Stimulated activated naive CD8-positive, alpha-beta T cell treated with anti-CD3 and anti-CD28 coated beads, Interleukin-15, amount 100 ng/mL, for 72 hours (primary cell): Measurements from ENCODE around the gene PRICKLE4.
"Not testable (repeated sequence)": the region's sequence is repeated elsewhere in the genome, so short reads cannot be mapped to it uniquely, and the experiment has no call there.

ENCODE experiments used
- ATAC-seq: fragments of 150-1000 bp; cut with Tn5 transposase; 2 replicates; pipeline ENCODE4 v1.10.0; 2021; ENCODE audit warnings: mild to moderate bottlenecking, moderate library complexity
- DNase-seq, 2 donors: peaks; one replicate each; pipeline ENCODE4 v3.0.0; 2021 to 2022
- H3K27ac Mint-ChIP-seq, 2 donors: one replicate each; pipeline ENCODE4 v1.8.0; 2022; ENCODE audit warnings: mild to moderate bottlenecking in 2 of 2, mixed read lengths in 2 of 2, moderate library complexity in 2 of 2
- H3K27me3 Mint-ChIP-seq: one replicate; pipeline ENCODE4 v1.8.0; 2022; ENCODE audit warnings: mixed read lengths
- H3K4me1 Mint-ChIP-seq: one replicate; pipeline ENCODE4 v1.8.0; 2022; ENCODE audit warnings: mild to moderate bottlenecking, mixed read lengths
- H3K4me3 Mint-ChIP-seq, 2 donors: one replicate each; pipeline ENCODE4 v1.8.0; 2022; ENCODE audit warnings: mild to moderate bottlenecking in 2 of 2, mixed read lengths in 2 of 2, moderate library complexity in 1 of 2
- H3K9me3 Mint-ChIP-seq, 2 donors: one replicate each; pipeline ENCODE4 v1.8.0; 2022; ENCODE audit warnings: mixed read lengths in 2 of 2

Gene PRICKLE4

DNA sequence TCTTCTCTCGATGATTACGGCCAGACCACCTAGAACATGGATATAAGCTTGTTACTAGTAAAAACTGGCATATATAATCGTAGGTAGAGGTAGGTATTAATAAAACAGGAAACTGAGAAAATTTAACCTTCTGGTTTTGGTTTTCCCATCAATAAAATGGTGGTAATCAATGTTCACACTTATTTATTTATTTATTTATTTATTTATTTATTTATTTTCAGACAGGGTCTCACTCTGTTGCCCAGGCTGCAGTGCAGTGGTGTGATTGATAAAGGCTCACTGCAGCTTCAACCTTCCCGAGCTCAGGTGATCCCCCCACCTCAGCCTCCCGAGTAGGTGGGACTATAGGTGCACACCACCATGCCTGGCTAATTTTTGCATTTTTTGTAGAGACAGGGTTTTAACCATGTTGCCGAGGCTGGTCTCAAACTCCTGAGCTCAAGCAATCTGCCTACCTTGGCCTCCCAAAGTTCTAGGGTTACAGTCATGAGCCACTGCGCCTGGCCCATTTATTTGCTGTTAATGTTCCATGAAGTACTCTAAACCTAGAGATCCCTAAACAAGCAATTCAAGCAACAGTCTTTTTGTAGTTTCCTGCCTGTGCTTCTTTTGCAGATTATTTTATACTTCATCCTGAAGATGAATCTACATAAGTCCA, 18.4 kb downstream of the PRICKLE4 start:
- Mint-ChIP-seq H3K27ac (peak overlapping the region in 1 of 2 donors; percentile 47), H3K9me3 (no peaks in the 10 kb centered on the region)
- no peak for DNase-seq

DNA sequence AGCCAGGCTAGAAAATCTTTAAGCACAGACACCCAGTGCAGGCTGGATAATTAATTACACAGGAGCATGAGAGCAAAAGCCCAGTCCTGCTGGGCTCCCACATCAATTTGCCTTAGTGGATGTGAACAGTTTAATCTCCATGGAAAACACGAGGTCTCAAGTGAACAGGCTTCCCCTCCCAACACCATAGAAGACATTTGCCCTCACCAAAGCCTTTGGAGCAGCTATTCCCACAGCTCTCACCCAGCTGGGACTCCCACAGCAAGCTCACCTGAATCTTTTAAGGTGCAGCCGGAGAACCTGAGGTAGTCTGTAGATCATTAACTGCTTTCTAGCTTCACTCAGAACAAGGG, 19.0 kb downstream of the PRICKLE4 start:
- Mint-ChIP-seq H3K27ac (no peak overlapping the region), H3K27me3 (no peaks in the 10 kb centered on the region), H3K4me3 (no peak overlapping the region), H3K4me1 (no peaks in the 10 kb centered on the region), H3K9me3 (no peaks in the 10 kb centered on the region)
- DNase-seq (no peak), ATAC-seq (no peak)

More for the DNA sequence above, 18.4 kb downstream of the PRICKLE4 start:
- Mint-ChIP-seq H3K4me1 (no peaks in the 10 kb centered on the region), H3K27me3 (no peaks in the 10 kb centered on the region), H3K4me3 (no peak overlapping the region)
- no peak for ATAC-seq

DNA sequence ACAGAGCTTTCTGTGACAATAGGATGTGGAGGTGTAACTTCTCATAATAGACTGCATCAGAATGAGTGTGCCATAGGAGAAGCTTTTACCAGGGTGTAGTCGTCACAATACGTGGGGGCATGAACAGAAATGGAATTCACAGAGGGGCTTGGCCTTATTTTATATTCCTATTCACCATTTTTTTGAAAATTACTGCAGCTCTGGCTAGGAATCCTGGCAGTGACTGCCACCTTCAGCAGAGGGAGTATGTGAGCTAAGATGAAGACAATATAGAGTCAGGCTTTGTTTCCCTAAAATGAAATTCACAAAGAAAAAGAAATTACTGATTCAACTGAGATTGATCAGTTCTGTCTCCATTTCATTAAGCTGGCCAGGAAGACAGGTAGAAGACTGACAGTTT, 20.8 kb downstream of the PRICKLE4 start:
- H3K27ac Mint-ChIP-seq: no peak overlapping the region
- no peak overlapping the region for H3K4me3 Mint-ChIP-seq

DNA sequence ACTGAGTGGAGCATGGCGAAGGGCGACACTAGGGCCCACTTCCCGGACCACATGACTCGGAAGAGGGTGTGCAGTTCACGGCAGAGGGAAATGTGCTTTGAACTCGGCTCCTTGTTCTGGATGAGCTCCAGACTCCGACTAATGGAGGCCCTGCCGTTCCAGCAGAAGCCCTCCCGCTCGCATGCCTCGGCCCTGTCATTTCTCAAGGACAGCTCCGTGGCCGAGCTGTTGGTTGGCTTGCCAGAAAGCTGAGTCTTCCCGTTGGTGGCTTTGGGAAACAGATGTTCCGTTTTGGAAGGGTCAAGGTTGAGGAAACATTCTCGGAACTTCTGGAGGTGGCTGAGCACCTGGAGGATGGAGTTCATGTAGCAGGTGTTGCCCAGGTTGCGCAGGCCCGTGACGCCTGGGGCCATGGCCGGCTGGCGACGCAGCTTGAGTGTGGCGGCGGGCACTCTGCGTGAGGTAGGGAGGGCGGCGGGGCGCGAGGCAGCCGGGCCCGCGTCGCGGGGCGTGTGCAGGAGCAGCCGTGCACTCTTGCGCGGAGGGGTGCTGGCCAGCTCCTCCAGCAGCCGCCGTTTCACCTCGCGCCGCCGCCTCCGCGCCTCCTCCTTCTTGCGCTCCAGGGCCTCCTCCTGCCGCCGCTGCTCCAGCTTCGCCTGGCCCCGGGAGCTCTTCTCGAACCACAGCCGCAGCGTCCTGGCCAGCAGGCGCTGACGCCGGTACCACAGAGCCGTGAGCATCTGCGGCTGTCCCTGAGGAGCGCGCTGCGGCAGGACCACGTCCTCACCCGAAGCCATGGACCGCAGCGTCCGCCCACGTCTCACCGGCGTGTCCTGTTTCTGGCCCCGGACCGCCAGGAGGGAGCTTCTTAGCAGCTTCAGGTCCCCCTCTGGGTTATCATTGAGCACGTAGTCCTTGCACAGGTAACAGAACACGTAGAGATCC, 25.5 kb downstream of the PRICKLE4 start:
- ATAC-seq (no peak), DNase-seq (no peak)
- no peaks in the 10 kb centered on the region for H3K27me3 Mint-ChIP-seq
- no peak overlapping the region for H3K4me3 Mint-ChIP-seq
- no peak overlapping the region for H3K27ac Mint-ChIP-seq
- no peaks in the 10 kb centered on the region for H3K4me1 Mint-ChIP-seq
- no peaks in the 10 kb centered on the region for H3K9me3 Mint-ChIP-seq

More for the DNA sequence above, 20.8 kb downstream of the PRICKLE4 start:
- DNase-seq: no peak
- H3K9me3 Mint-ChIP-seq: no peaks in the 10 kb centered on the region
- ATAC-seq: no peak
- no peaks in the 10 kb centered on the region for H3K4me1 Mint-ChIP-seq
- no peaks in the 10 kb centered on the region for H3K27me3 Mint-ChIP-seq

DNA sequence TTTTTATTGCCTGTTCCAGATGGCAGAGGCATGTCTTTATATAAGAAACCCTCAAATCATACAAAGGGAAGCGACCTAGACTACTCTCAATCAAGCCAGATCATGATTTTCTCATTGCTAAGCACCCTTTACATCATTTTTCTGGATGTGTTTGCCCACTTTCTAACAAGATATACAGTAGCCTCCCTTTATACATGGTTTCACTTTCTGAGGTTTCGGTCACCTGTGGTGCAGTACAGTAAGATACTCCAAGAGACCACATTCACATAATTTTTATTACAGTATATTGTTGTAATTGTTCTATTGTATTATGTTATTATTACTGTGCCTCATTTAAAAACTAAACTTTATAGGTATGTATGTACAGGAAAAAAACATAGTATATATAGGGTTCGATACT, 30.5 kb downstream of the PRICKLE4 start:
- Mint-ChIP-seq H3K4me1 (no peaks in the 10 kb centered on the region), H3K27me3 (no peaks in the 10 kb centered on the region), H3K4me3 (no peak overlapping the region), H3K27ac (no peak overlapping the region), H3K9me3 (no peaks in the 10 kb centered on the region)
- DNase-seq (no peak), ATAC-seq (no peak)

DNA sequence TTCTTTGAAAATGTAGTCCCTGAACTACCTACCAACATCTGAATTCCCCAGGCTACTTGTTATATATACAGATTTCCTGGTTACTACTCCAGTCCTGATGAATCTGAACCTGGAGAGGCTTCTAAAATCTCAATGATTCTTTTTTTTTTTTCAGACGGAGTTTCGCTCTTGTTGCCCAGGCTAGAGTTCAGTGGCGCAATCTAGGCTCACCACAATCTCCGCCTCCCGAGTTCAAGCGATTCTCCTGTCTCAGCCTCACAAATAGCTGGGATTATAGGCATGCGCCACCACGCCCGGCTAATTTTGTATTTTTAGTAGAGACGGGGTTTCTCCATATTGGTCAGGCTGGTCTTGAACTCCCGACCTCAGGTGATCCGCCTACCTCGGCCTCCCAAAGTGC, 31.4 kb downstream of the PRICKLE4 start:
- H3K27ac Mint-ChIP-seq, H3K9me3 Mint-ChIP-seq, H3K27me3 Mint-ChIP-seq, ATAC-seq, DNase-seq, H3K4me1 Mint-ChIP-seq, H3K4me3 Mint-ChIP-seq: not testable (repeated sequence)

DNA sequence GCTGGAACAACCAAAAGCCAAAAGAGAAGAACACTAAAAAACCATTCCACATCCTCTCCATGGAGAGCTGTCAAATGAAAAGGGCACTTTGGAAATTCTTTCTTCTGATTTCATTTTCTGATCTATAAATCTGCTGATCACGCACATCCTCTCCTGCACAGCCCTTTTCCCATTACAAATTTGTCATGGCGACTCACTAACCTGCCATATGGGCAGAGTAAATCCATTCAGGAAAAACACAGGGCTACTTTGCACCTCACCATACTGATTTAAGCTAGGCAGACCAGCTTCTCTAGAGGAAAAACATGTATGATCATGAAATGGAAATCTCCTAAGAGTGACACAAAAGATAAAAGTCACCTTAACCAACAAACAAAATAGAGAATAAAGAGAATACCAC, 32.9 kb downstream of the PRICKLE4 start:
- ATAC-seq (no peak), DNase-seq (no peak)
- Mint-ChIP-seq H3K27me3 (no peaks in the 10 kb centered on the region), H3K27ac (no peak overlapping the region), H3K9me3 (no peaks in the 10 kb centered on the region), H3K4me3 (no peak overlapping the region), H3K4me1 (no peaks in the 10 kb centered on the region)

DNA sequence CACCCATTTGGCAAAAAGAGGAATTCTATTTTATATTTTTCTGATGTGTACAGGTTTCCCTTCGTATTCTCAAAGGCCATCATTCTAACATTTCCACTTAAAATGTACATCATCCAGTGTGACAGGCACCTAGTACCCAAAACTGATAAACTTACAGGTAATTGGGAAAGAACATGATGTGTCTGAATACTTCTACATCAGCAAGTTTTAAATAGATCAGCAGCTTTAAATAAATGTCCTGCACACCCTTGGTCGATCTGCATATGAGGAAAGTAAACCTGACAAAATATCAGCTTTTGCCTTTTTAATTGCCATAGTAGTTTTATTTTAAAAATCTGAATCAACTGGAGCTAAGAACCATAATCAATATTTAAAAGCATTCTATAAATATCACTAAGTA, 33.4 kb downstream of the PRICKLE4 start:
- Mint-ChIP-seq H3K4me3 (no peak overlapping the region), H3K9me3 (no peaks in the 10 kb centered on the region), H3K27me3 (no peaks in the 10 kb centered on the region), H3K4me1 (no peaks in the 10 kb centered on the region), H3K27ac (no peak overlapping the region)
- DNase-seq: no peak
- ATAC-seq: no peak

DNA sequence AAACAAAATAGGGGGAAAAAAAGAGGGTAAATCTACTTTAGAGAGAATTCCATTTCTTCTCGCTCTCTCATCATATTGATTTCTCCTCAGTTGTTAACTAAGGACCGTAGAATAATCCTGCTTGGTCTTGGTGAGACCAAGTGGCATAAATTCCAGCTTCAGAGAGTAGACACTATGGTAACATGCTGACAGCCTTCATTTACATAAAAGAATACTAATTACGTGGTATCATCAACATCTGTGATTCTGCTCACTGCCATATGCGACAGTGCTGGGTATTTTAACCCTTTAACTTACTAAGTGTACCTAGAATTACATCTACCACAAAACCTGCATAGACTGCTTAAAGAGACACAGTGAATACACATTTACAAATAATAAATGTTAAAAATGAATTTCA, 34.0 kb downstream of the PRICKLE4 start:
- ATAC-seq: no peak
- Mint-ChIP-seq H3K4me1 (no peaks in the 10 kb centered on the region), H3K27ac (no peak overlapping the region), H3K4me3 (no peak overlapping the region), H3K27me3 (no peaks in the 10 kb centered on the region), H3K9me3 (no peaks in the 10 kb centered on the region)
- no peak for DNase-seq

DNA sequence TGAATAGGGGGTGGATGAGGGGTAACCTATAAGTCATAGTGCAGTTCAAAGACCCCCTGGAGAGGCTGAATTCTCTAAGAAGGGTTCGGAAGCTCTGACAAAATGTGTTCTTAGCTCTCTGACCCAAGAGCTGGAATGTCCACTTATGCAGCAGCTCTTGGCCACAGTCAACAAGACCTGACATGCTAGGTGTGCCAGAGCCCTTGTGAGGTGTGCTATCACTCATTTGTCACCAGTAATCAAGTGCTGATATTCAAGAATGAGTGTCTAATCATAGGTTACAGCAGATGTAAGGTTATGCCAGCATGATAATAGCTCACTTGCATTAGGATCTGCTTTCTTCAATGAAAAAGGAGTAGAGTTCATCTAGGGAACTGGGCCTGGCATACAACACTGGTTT, 35.0 kb downstream of the PRICKLE4 start:
- no peak overlapping the region for H3K27ac Mint-ChIP-seq
- ATAC-seq: no peak
- H3K27me3 Mint-ChIP-seq: no peaks in the 10 kb centered on the region
- no peaks in the 10 kb centered on the region for H3K4me1 Mint-ChIP-seq
- no peaks in the 10 kb centered on the region for H3K9me3 Mint-ChIP-seq
- no peak for DNase-seq
- no peak overlapping the region for H3K4me3 Mint-ChIP-seq

DNA sequence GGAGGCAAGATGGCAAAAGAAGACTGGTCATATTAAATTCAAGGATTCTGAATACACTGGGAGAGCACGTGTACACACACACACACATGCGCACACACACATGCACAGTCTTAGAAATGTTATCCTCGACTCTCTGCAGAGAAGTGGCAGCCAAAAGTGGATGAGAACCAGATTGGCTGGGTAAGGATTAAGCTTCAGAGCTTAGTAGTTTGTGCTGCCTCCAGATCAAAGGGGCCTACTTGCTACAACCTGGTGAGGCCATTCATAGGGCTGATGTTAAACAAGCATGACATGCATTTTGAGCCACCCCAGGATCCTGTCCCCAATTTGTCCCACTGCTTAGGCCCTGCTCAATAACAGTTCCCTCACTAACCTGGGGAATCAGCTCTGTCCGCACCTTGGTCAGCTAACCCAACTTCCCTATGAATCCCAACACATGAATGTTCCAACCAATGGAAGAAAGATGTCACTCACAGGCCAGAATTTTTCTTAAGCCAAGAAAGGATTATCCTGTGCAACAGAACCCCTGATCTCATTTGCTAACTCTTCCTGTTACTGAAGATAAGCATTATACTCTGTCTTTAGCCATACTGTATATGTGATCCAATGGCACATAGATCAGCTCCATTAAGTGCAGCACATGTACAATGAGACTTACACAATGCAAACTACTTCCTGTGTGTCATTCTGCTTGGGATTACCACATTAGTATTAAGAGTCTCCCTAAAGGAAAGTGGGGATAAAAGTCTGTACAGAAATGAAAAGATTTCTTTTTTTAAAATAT, 37.9 kb downstream of the PRICKLE4 start:
- Mint-ChIP-seq H3K27ac (no peak overlapping the region), H3K27me3 (no peaks in the 10 kb centered on the region), H3K4me3 (no peak overlapping the region), H3K4me1 (no peaks in the 10 kb centered on the region), H3K9me3 (no peaks in the 10 kb centered on the region)
- no peak for DNase-seq
- ATAC-seq: no peak

DNA sequence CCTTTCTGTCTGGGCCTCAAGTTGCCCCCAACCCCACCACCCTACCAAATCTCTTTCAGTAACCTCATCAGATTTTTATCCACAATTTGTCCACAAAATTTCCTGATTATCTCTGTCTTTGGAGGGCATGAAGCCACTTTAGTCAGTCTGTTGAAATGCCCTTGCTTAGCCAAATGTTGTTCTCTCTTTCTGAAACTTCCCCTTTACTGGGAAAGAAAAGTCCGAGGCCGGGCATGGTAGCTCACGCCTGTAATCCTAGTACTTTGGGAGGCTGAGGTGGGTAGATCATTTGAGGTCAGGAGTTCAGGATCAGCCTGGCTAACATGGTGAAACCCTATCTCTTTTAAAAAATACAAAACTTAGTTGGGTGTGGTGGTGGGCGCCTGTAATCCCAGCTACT, 40.7 kb downstream of the PRICKLE4 start:
- no peak for DNase-seq
- no peak overlapping the region for H3K4me3 Mint-ChIP-seq
- H3K4me1 Mint-ChIP-seq: no peaks in the 10 kb centered on the region
- no peak for ATAC-seq
- no peaks in the 10 kb centered on the region for H3K9me3 Mint-ChIP-seq
- no peaks in the 10 kb centered on the region for H3K27me3 Mint-ChIP-seq
- no peak overlapping the region for H3K27ac Mint-ChIP-seq

DNA sequence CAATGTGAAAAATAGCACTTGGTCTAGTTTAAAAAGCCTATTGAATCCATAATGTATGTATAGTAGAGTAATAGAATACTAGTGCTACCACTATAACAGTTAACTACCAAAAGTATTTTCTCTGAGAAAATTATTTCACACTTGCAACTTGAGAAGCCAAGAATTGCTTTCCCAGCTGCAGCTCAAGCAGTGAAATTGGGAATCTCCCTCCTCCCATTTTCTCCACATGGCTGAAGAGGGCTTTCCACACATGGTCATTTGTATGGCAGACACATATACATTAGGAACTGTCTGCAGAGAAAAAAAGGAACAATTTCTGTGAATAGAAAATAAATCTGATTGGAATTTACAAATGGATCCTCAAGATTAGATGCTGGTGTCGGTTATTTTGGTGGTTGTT, 41.4 kb downstream of the PRICKLE4 start:
- Mint-ChIP-seq H3K27me3 (no peaks in the 10 kb centered on the region), H3K9me3 (no peaks in the 10 kb centered on the region), H3K4me1 (no peaks in the 10 kb centered on the region), H3K4me3 (no peak overlapping the region), H3K27ac (no peak overlapping the region)
- ATAC-seq: no peak
- DNase-seq: no peak

DNA sequence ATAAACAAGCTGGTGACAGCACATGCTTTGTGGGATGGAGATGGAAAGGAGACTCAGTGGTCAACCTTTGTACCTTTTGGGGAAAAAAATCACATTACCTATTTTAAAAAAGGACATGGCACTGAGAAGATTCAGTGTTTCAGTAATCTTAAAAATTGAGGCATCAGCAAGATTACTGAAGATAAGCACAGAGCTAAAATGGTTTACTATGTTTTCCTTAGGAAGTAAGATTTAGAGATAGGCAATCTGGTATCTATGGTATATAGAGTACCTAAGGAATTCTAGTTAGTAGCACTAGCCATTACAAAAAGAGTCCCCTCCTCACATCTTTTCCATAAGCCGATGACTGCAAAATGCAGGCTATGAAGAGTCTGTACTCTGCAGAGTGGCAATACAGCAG, 42.6 kb downstream of the PRICKLE4 start:
- no peak for ATAC-seq
- no peak overlapping the region for H3K27ac Mint-ChIP-seq
- no peaks in the 10 kb centered on the region for H3K4me1 Mint-ChIP-seq
- DNase-seq: no peak
- no peaks in the 10 kb centered on the region for H3K9me3 Mint-ChIP-seq
- no peaks in the 10 kb centered on the region for H3K27me3 Mint-ChIP-seq
- no peak overlapping the region for H3K4me3 Mint-ChIP-seq

DNA sequence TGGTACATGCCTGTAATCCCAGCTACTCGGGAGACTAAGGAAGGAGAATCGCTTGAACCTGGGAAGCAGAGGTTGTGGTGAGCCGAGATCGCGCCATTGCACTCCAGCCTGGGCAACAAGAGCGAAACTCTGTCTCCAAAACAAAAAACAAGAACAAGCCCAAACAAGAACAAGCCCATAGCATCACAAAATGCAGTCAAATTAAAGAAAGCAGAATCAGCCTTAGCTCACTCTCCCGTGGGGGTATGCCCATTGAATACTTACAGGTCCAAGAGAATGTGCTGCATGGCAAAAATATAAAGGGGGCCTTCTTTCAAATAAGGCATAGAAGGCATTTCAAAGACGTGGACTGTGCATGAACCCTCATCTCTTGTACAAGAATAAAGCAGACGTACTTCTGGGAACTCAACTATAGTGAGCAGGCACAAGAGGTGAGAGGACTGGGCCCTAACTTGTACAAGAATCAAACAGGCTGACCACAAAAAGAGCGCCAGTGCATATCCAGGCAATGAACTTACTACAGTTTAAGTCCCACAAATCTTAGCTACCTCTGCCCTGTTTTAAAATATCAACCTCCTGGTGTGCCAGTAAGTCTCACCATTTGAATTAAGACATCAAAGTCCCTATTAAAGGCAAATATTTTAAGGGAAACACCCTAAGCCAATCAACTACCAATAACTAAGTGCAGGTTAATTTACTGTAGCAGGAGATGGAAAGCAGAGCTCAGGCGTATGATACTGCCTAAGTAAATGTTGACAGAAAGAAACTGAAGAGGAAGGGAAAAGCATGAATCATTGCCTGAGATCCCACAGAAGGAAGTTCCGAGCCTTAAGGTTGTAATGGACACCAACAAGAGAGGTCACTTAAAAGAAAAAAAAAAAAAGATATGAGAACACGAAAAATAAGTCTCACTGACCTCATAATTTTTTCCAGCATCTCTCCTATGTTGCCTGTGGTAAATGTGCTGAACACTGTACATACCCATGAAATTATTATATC, 44.3 kb downstream of the PRICKLE4 start:
- Mint-ChIP-seq H3K4me1 (no peaks in the 10 kb centered on the region), H3K27ac (no peak overlapping the region), H3K4me3 (no peak overlapping the region), H3K9me3 (no peaks in the 10 kb centered on the region), H3K27me3 (no peaks in the 10 kb centered on the region)
- ATAC-seq (no peak), DNase-seq (no peak)
